IMR-90 (cell line): Measurements from ENCODE around the gene SIT1. TPM values are rescaled to one million over a fixed set of nuclear protein-coding genes. Genes with fewer than 3 reads are reported as not detected.
A peak's percentile ranks its signal among the peaks of the same experiment; 100 is the strongest.

Source experiments
- ATAC-seq: fragments of 200-7000 bp; cut with Tn5 transposase; 2 replicates; pipeline ENCODE4 v1.9.1; 2020; ENCODE audit warnings: low read depth, mild to moderate bottlenecking, moderate library complexity
- BruUV-seq: library from RNA; stranded (reverse); fragments of 400-500 nt; replicated peaks from 2 replicates; lab custom pipeline; 2021; lab: Mats Ljungman, UMichigan
- CTCF ChIA-PET: fragments of 300-600 bp; formaldehyde crosslinking; extraction: SDS; loops from one replicate; lab custom pipeline; 2021; ENCODE audit warnings: antibody characterized with exemption; lab: Yijun Ruan, JAX
- POLR2A ChIA-PET: fragments of 300-600 bp; sonication (Branson Sonifier 250); formaldehyde crosslinking; loops from one replicate; lab custom pipeline; 2022; ENCODE audit warnings: antibody characterized with exemption; ENCODE audit not compliant: unreplicated experiment; lab: Charles Lee
- DNase-seq: peaks from one replicate; pipeline ENCODE4 v3.0.0; 2013
- H2AFZ ChIP-seq: replicated peaks from 2 replicates; pipeline ENCODE3; 2013; ENCODE audit warnings: low read length, mild to moderate bottlenecking; ENCODE audit not compliant: poor library complexity
- H2AK5ac ChIP-seq: 2 replicates; pipeline ENCODE4 v1.6.1; 2013; ENCODE audit warnings: low read depth, low read length, inconsistent platforms
- H2AK9ac ChIP-seq: replicated peaks from 2 replicates; pipeline ENCODE3; 2013; ENCODE audit warnings: mild to moderate bottlenecking, low read depth, low read length, moderate library complexity; ENCODE audit not compliant: poor library complexity
- H2BK120ac ChIP-seq: 2 replicates; pipeline ENCODE4 v1.6.1; 2013; ENCODE audit warnings: low read depth, low read length, inconsistent platforms
- H2BK15ac ChIP-seq: 3 replicates; pipeline ENCODE4 v1.6.1; 2013; ENCODE audit warnings: low read depth, low read length, inconsistent platforms
- H2BK20ac ChIP-seq: 2 replicates; pipeline ENCODE4 v1.6.1; 2013; ENCODE audit warnings: low read depth, mild to moderate bottlenecking, inconsistent platforms, low read length, moderate library complexity
- H2BK5ac ChIP-seq: 2 replicates; pipeline ENCODE4 v1.6.1; 2013; ENCODE audit warnings: mild to moderate bottlenecking, low read depth, low read length, inconsistent platforms; ENCODE audit not compliant: poor library complexity, severe bottlenecking
- H3K14ac ChIP-seq: replicated peaks from 2 replicates; pipeline ENCODE4 v1.6.1; 2013; ENCODE audit warnings: low read depth, low read length, inconsistent platforms
- H3K18ac ChIP-seq: 2 replicates; pipeline ENCODE4 v1.6.1; 2013; ENCODE audit warnings: low read depth, low read length, control low read depth
- H3K23ac ChIP-seq: 2 replicates; pipeline ENCODE4 v1.6.1; 2013; ENCODE audit warnings: low read depth, low read length, inconsistent platforms
- H3K27ac ChIP-seq: 2 replicates; pipeline ENCODE4 v1.5.1; 2013; ENCODE audit warnings: mild to moderate bottlenecking, control low read depth, low read length; ENCODE audit not compliant: insufficient read depth
- H3K27me3 ChIP-seq: 2 replicates; pipeline ENCODE4 v1.6.1; 2013; ENCODE audit warnings: low read length; ENCODE audit not compliant: control insufficient read depth, insufficient read depth
- H3K36me3 ChIP-seq: 2 replicates; pipeline ENCODE4 v1.6.1; 2013; ENCODE audit warnings: low read length, mixed read lengths; ENCODE audit not compliant: control insufficient read depth, insufficient read depth
- H3K4ac ChIP-seq: 2 replicates; pipeline ENCODE4 v1.6.1; 2013; ENCODE audit warnings: low read depth, low read length, inconsistent platforms
- H3K4me1 ChIP-seq: 2 replicates; pipeline ENCODE4 v1.6.1; 2013; ENCODE audit warnings: low read length, mixed read lengths; ENCODE audit not compliant: control insufficient read depth, insufficient read depth
- H3K4me2 ChIP-seq: 2 replicates; pipeline ENCODE4 v1.6.1; 2013; ENCODE audit warnings: low read depth, mild to moderate bottlenecking, control low read depth, low read length, moderate library complexity
- H3K4me3 ChIP-seq: 2 replicates; pipeline ENCODE4 v1.5.1; 2013; ENCODE audit warnings: low read depth, mild to moderate bottlenecking, control low read depth, low read length, moderate library complexity; ENCODE audit not compliant: insufficient read depth
- H3K56ac ChIP-seq: 2 replicates; pipeline ENCODE4 v1.6.1; 2013; ENCODE audit warnings: low read length, inconsistent platforms; ENCODE audit not compliant: insufficient read depth; ENCODE audit errors: extremely low read depth
- H3K79me1 ChIP-seq, 2 experiments: 2 replicates each; pipeline ENCODE4 v1.6.1; 2013; ENCODE audit warnings: low read length in 2 of 2, inconsistent platforms in 1 of 2, low read depth in 1 of 2
- H3K9ac ChIP-seq: 2 replicates; pipeline ENCODE4 v1.6.1; 2013; ENCODE audit warnings: low read depth, low read length, control low read depth
- H3K9me1 ChIP-seq: 2 replicates; pipeline ENCODE4 v1.6.1; 2013; ENCODE audit warnings: low read length, inconsistent platforms; ENCODE audit not compliant: insufficient read depth
- H3K9me3 ChIP-seq: 2 replicates; pipeline ENCODE4 v1.6.1; 2013; ENCODE audit warnings: low read length; ENCODE audit not compliant: control insufficient read depth, insufficient read depth
- H4K20me1 ChIP-seq: 2 replicates; pipeline ENCODE4 v1.6.1; 2013; ENCODE audit warnings: low read length, inconsistent platforms; ENCODE audit not compliant: insufficient read depth
- H4K5ac ChIP-seq: 2 replicates; pipeline ENCODE4 v1.6.1; 2013; ENCODE audit warnings: mild to moderate bottlenecking, low read depth, low read length, control low read depth
- H4K8ac ChIP-seq, 2 experiments: 2 replicates each; pipeline ENCODE4 v1.6.1; 2013; ENCODE audit warnings: low read depth in 2 of 2, low read length in 2 of 2, control low read depth in 1 of 2, inconsistent platforms in 1 of 2
- H4K91ac ChIP-seq: 2 replicates; pipeline ENCODE4 v1.6.1; 2013; ENCODE audit warnings: low read depth, low read length, inconsistent platforms; ENCODE audit not compliant: insufficient read depth
- BHLHE40 ChIP-seq: fragments of 150-350 bp; IDR thresholded peaks from 2 replicates; pipeline ENCODE4 v1.6.1; 2016; ENCODE audit warnings: mild to moderate bottlenecking, low read depth, low read length
- CEBPB ChIP-seq: IDR thresholded peaks from 2 replicates; pipeline ENCODE4 v1.6.1; 2012; ENCODE audit warnings: low read depth, low read length, improper control_type of control experiment
- FOS ChIP-seq: fragments of 150-350 bp; IDR thresholded peaks from 2 replicates; pipeline ENCODE4 v1.6.1; 2016; ENCODE audit warnings: low read depth, low read length
- MAFK ChIP-seq: IDR thresholded peaks from 2 replicates; pipeline ENCODE4 v1.6.1; 2012; ENCODE audit warnings: low read depth, low read length, improper control_type of control experiment
- MXI1 ChIP-seq: IDR thresholded peaks from 2 replicates; pipeline ENCODE4 v1.6.1; 2012; ENCODE audit warnings: low read depth, mild to moderate bottlenecking, low read length, moderate library complexity, borderline replicate concordance
- NFE2L2 ChIP-seq: fragments of 150-350 bp; IDR thresholded peaks from 2 replicates; pipeline ENCODE4 v1.6.1; 2016; ENCODE audit warnings: low read depth, mild to moderate bottlenecking, low read length
- POLR2A ChIP-seq: IDR thresholded peaks from 2 replicates; pipeline ENCODE4 v1.6.1; 2012; ENCODE audit warnings: mild to moderate bottlenecking, low read depth, low read length
- RAD21 ChIP-seq: IDR thresholded peaks from 2 replicates; pipeline ENCODE4 v1.6.1; 2012; ENCODE audit warnings: low read length, improper control_type of control experiment
- RCOR1 ChIP-seq: IDR thresholded peaks from 2 replicates; pipeline ENCODE4 v1.6.1; 2012; ENCODE audit warnings: mild to moderate bottlenecking, low read length, improper control_type of control experiment; ENCODE audit not compliant: insufficient replicate concordance
- SMC3 ChIP-seq: fragments of 150-350 bp; IDR thresholded peaks from 2 replicates; pipeline ENCODE4 v1.6.1; 2016; ENCODE audit warnings: low read depth, mild to moderate bottlenecking, antibody characterized with exemption, low read length, moderate library complexity
- WGBS, 2 experiments: methylation state at CpG; one replicate each; pipeline versions ENCODE4 v1.1.5 to v1.1.7; 2013; ENCODE audit warnings: missing lambda C conversion rate in 2 of 2; ENCODE audit not compliant: insufficient read length in 1 of 2; ENCODE audit errors: extremely low coverage in 2 of 2; 5-methylcytosine and 5-hydroxymethylcytosine counted together
- dilution Hi-C: fragments of 300-500 bp; cut with HindIII; formaldehyde crosslinking; loops from one replicate; pipeline ENCODE4 v1.14.3; 2018; ENCODE audit warnings: low sequenced_read_pairs; ENCODE audit not compliant: unreplicated experiment
- in situ Hi-C: fragments of 300-500 bp; cut with MboI; formaldehyde crosslinking; loops from 3 replicates; pipeline ENCODE4 v1.14.3; 2019; ENCODE audit warnings: low sequenced_read_pairs, inconsistent platforms, mixed read lengths
- intact Hi-C: fragments of 100-400 bp; cut with micrococcal nuclease; formaldehyde crosslinking; loops from 2 replicates; pipeline ENCODE4 v1.10.0; 2022
- polyA plus RNA-seq, 3 experiments: library from polyadenylated mRNA; depleted of rRNA; stranded (reverse); fragments of >200 nt; gene quantifications; 2 replicates each; pipeline ENCODE4 v1.2.3, GENCODE V29; 2012; ENCODE audit warnings: low replicate concordance in 1 of 3
- total RNA-seq: library from RNA; depleted of rRNA; stranded (reverse); fragments of >200 nt; gene quantifications from 2 replicates; pipeline ENCODE4 v1.2.3, GENCODE V29; 2012
- TF ChIP-seq, protein P1 (sequence below): fragments of 150-350 bp; IDR thresholded peaks from 2 replicates; pipeline ENCODE4 v1.6.1; 2017; ENCODE audit warnings: mild to moderate bottlenecking, antibody characterized with exemption, low read length, low read depth
- TF ChIP-seq, protein P2 (sequence below): conservative IDR thresholded peaks from 2 replicates; pipeline ENCODE4 v1.5.1; 2012; ENCODE audit warnings: mild to moderate bottlenecking, low read depth, low read length, improper control_type of control experiment
- TF ChIP-seq, protein P3 (sequence below): fragments of 150-350 bp; IDR thresholded peaks from 2 replicates; pipeline ENCODE4 v1.6.1; 2016; ENCODE audit warnings: low read depth, mild to moderate bottlenecking, low read length, moderate library complexity, borderline replicate concordance

The SIT1 gene
- total and polyA plus RNA-seq, 2 of the 4 experiments (the other 2 are of a cell fraction), result not detected

DNA sequence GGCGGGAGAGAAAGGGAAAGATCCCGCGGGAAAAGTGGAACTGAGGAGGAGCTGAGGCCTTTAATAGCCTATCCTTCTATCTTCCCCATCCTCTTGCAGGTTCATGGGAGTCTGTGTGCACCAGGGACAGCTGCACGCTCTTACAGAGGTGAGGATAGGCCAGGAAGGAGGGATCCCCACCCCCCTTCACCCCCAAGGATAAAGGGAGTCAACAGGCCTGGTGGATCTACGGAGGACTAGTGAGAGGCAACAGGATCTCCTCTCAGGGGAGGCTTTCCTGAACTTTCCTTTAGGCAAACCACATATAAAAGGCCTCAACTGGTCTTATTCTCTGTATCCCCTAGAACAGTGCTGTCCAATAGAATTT is 44.6 kb downstream of the SIT1 start:
- H3K36me3 ChIP-seq, result peaks cover 27% of the 10 kb centered on the region
- no peak overlapping the region for H2BK5ac ChIP-seq
- peak overlapping the region; percentile 72 for H3K4me3 ChIP-seq
- no peak overlapping the region for H4K5ac ChIP-seq
- H3K4me1 ChIP-seq, result peaks cover 5% of the 10 kb centered on the region
- H3K14ac ChIP-seq, result peak overlapping the region; percentile 70; the same call in 1 of the 2 replicates
- H3K18ac ChIP-seq, result no peak overlapping the region
- H3K56ac ChIP-seq, result no peak overlapping the region
- WGBS, 2 experiments, result no CpG with 5 or more reads among the region's 5 CpGs
- H4K8ac ChIP-seq, result no peak overlapping the region
- H3K9ac ChIP-seq, result peak overlapping the region; percentile 85
- peaks cover 9 to 28% of the 10 kb centered on the region in 2 experiments; a peak in 3 of 4 replicates for H3K79me1 ChIP-seq
- CTCF ChIA-PET, result no interaction called here
- no peaks in the 10 kb centered on the region for H3K9me3 ChIP-seq
- H4K20me1 ChIP-seq, result peaks cover 8% of the 10 kb centered on the region; the same call in 1 of the 2 replicates
- peak overlapping the region; percentile 92 for H3K4me2 ChIP-seq
- TF ChIP-seq BHLHE40 (no peak), RCOR1 (no peak), MXI1 (no peak), SMC3 (no peak), RAD21 (no peak), POLR2A (no peak), NFE2L2 (no peak), CEBPB (no peak), FOS (no peak), MAFK (no peak)
- TF ChIP-seq, protein P1, sequence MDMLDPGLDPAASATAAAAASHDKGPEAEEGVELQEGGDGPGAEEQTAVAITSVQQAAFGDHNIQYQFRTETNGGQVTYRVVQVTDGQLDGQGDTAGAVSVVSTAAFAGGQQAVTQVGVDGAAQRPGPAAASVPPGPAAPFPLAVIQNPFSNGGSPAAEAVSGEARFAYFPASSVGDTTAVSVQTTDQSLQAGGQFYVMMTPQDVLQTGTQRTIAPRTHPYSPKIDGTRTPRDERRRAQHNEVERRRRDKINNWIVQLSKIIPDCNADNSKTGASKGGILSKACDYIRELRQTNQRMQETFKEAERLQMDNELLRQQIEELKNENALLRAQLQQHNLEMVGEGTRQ, result no peak
- TF ChIP-seq, protein P2, sequence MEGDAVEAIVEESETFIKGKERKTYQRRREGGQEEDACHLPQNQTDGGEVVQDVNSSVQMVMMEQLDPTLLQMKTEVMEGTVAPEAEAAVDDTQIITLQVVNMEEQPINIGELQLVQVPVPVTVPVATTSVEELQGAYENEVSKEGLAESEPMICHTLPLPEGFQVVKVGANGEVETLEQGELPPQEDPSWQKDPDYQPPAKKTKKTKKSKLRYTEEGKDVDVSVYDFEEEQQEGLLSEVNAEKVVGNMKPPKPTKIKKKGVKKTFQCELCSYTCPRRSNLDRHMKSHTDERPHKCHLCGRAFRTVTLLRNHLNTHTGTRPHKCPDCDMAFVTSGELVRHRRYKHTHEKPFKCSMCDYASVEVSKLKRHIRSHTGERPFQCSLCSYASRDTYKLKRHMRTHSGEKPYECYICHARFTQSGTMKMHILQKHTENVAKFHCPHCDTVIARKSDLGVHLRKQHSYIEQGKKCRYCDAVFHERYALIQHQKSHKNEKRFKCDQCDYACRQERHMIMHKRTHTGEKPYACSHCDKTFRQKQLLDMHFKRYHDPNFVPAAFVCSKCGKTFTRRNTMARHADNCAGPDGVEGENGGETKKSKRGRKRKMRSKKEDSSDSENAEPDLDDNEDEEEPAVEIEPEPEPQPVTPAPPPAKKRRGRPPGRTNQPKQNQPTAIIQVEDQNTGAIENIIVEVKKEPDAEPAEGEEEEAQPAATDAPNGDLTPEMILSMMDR, result no peak
- TF ChIP-seq, protein P3, sequence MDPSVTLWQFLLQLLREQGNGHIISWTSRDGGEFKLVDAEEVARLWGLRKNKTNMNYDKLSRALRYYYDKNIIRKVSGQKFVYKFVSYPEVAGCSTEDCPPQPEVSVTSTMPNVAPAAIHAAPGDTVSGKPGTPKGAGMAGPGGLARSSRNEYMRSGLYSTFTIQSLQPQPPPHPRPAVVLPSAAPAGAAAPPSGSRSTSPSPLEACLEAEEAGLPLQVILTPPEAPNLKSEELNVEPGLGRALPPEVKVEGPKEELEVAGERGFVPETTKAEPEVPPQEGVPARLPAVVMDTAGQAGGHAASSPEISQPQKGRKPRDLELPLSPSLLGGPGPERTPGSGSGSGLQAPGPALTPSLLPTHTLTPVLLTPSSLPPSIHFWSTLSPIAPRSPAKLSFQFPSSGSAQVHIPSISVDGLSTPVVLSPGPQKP, result no peak
- H3K27ac ChIP-seq, result peak overlapping the region; percentile 29
- dilution Hi-C loops (no loop called here), intact Hi-C loops (loop anchor here (10.0 kb wide), 1 partner anchor 79 kb away; the partner anchor contains the start of gene TPM2), in situ Hi-C loops (no loop called here)
- no peak for DNase-seq
- H2AFZ ChIP-seq, result peak overlapping the region; percentile 88
- POLR2A ChIA-PET, result no interaction called here
- peak overlapping the region; percentile 61 for H3K4ac ChIP-seq
- no peaks in the 10 kb centered on the region for H3K27me3 ChIP-seq
- no peak overlapping the region for H2BK20ac ChIP-seq
- peaks cover 6% of the 10 kb centered on the region; the same call in 1 of the 2 replicates for H3K9me1 ChIP-seq
- no TSS peak for BruUV-seq
- no peak overlapping the region for H4K91ac ChIP-seq
- no peak overlapping the region for H2BK15ac ChIP-seq
- H3K23ac ChIP-seq, result peak overlapping the region; percentile 76; the same call in 1 of the 2 replicates
- H2AK5ac ChIP-seq, result no peak overlapping the region
- H2AK9ac ChIP-seq, result peak overlapping the region; percentile 84
- no peak overlapping the region for H2BK120ac ChIP-seq
- ATAC-seq, result no peak
